GM15510 (cell line): ENCODE data around the gene SLC45A3.

Experiments
- POLR2A ChIP-seq: IDR thresholded peaks from 3 replicates; pipeline ENCODE4 v1.6.1; 2011; ENCODE audit warnings: borderline replicate concordance; ENCODE audit not compliant: insufficient read length; ENCODE audit errors: extremely low read depth

Gene SLC45A3

GRCh38 chr1:205636732-205637131, 43.6 kb downstream of the SLC45A3 start:
- TF ChIP-seq POLR2A: no peak

GRCh38 chr1:205633421-205633976, 46.8 kb downstream of the SLC45A3 start:
- TF ChIP-seq POLR2A: no peak

GRCh38 chr1:205632669-205633169, 47.6 kb downstream of the SLC45A3 start:
- TF ChIP-seq POLR2A: no peak

- TF ChIP-seq POLR2A: peak; percentile 86
Observed at GRCh38 chr1:205631768-205632668, 48.3 kb downstream of the SLC45A3 start, which contains the start of gene ELK4. Gene ELK4, minus strand, starts transcription at chr1:205632011. Its CDS starts 8,129 bp downstream, at chr1:205623882.

- peak; percentile 72 for TF ChIP-seq POLR2A
Observed at GRCh38 chr1:205631010-205631767, 49.1 kb downstream of the SLC45A3 start.

GRCh38 chr1:205630651-205631009, 49.7 kb downstream of the SLC45A3 start:
- TF ChIP-seq POLR2A: no peak

GRCh38 chr1:205630241-205630640, 50.1 kb downstream of the SLC45A3 start:
- TF ChIP-seq POLR2A: no peak

- TF ChIP-seq POLR2A: no peak
Observed at GRCh38 chr1:205629751-205630150, 50.6 kb downstream of the SLC45A3 start.

GRCh38 chr1:205627956-205628355, 52.4 kb downstream of the SLC45A3 start:
- no peak for TF ChIP-seq POLR2A

GRCh38 chr1:205626216-205626615, 54.1 kb downstream of the SLC45A3 start:
- TF ChIP-seq POLR2A: no peak

- no peak for TF ChIP-seq POLR2A
Observed at GRCh38 chr1:205623646-205624045, 56.7 kb downstream of the SLC45A3 start.

- no peak for TF ChIP-seq POLR2A
Observed at GRCh38 chr1:205620269-205620668, 60.0 kb downstream of the SLC45A3 start.

GRCh38 chr1:205619376-205619775, 60.9 kb downstream of the SLC45A3 start:
- TF ChIP-seq POLR2A: no peak

- no peak for TF ChIP-seq POLR2A
Observed at GRCh38 chr1:205616563-205617293, 63.6 kb downstream of the SLC45A3 start.
